Osteoblast (primary cell): ENCODE data around the gene CLNK. TPM values are rescaled to one million over a fixed set of nuclear protein-coding genes. Genes with fewer than 3 reads are reported as not detected.

Experiments used
- DNase-seq: peaks from one replicate; pipeline ENCODE4 v3.0.0; 2011; ENCODE audit warnings: low spot score, mixed read lengths; ENCODE audit not compliant: insufficient read length; ENCODE audit errors: missing footprints
- H2AFZ ChIP-seq: 2 replicates; pipeline ENCODE4 v1.6.0; 2011; ENCODE audit warnings: mild to moderate bottlenecking, low read length
- H3K27ac ChIP-seq: 2 replicates; pipeline ENCODE4 v1.5.1; 2011; ENCODE audit warnings: mild to moderate bottlenecking, low read depth, low read length, moderate library complexity
- H3K27me3 ChIP-seq: 2 replicates; pipeline ENCODE4 v1.6.0; 2012; ENCODE audit warnings: mild to moderate bottlenecking, control low read depth, inconsistent platforms, low read length, moderate library complexity; ENCODE audit not compliant: insufficient read depth
- H3K36me3 ChIP-seq: 2 replicates; pipeline ENCODE4 v1.5.1; 2011; ENCODE audit warnings: mild to moderate bottlenecking, low read length, control low read depth, moderate library complexity; ENCODE audit not compliant: insufficient read depth
- H3K4me1 ChIP-seq: 2 replicates; pipeline ENCODE4 v1.5.1; 2011; ENCODE audit warnings: mild to moderate bottlenecking, low read length, control low read depth, moderate library complexity; ENCODE audit not compliant: insufficient read depth
- H3K4me2 ChIP-seq: 2 replicates; pipeline ENCODE4 v1.6.0; 2011; ENCODE audit warnings: mild to moderate bottlenecking, low read length; ENCODE audit not compliant: insufficient read depth
- H3K4me3 ChIP-seq: fragments of 200-600 bp; sonication (generic); 3 replicates; pipeline ENCODE4 v1.5.1; 2012; ENCODE audit warnings: mild to moderate bottlenecking, low read length, inconsistent platforms; ENCODE audit not compliant: insufficient read depth
- H3K79me2 ChIP-seq: 2 replicates; pipeline ENCODE4 v1.6.0; 2012; ENCODE audit warnings: mild to moderate bottlenecking, low read length, control low read depth, inconsistent platforms; ENCODE audit not compliant: insufficient read depth
- H3K9me3 ChIP-seq: 2 replicates; pipeline ENCODE4 v1.5.1; 2011; ENCODE audit warnings: low read depth, low read length, control low read depth
- H4K20me1 ChIP-seq: 2 replicates; pipeline ENCODE4 v1.6.0; 2012; ENCODE audit warnings: mild to moderate bottlenecking, low read length, control low read depth; ENCODE audit not compliant: insufficient read depth
- total RNA-seq: library from RNA; depleted of rRNA; stranded (reverse); fragments of >200 nt; gene quantifications from 2 replicates; pipeline ENCODE4 v1.2.3, GENCODE V29; 2012
- TF ChIP-seq, protein P1 (sequence below): IDR thresholded peaks from 2 replicates; pipeline ENCODE4 v1.5.1; 2011; ENCODE audit warnings: mild to moderate bottlenecking, low read depth, low read length, moderate library complexity; ENCODE audit errors: extremely low read depth

CLNK gene
- total RNA-seq, 1 donor, result not detected

DNA sequence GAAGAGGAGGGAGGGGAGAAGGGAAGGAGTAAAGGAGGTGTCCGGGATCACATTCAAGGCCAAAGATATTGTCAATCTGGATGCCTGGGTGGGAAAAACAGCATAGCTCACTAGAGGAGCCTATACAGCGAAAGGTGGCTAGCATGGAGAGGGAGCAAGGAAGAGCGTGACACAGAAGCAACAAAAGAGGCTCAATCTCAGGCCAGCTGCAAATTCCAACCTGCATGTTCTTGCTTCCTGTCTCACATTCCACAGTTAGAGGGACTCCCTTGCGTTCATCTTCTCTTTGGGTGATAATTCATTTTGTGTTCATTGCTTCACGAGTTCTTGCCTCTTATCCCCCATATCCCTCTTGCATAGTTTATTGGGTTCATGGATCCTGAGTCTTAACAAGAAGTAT lies 3.0 kb upstream of the CLNK start:
- Histone ChIP-seq H3K79me2 (no peaks in the 10 kb centered on the region), H3K9me3 (no peaks in the 10 kb centered on the region), H3K4me2 (no peak overlapping the region), H3K4me1 (no peaks in the 10 kb centered on the region), H4K20me1 (no peaks in the 10 kb centered on the region), H3K36me3 (no peaks in the 10 kb centered on the region), H3K27me3 (no peaks in the 10 kb centered on the region), H3K4me3 (no peak overlapping the region), H3K27ac (no peak overlapping the region), H2AFZ (no peak overlapping the region)
- DNase-seq, result no peak
- TF ChIP-seq, protein P1, sequence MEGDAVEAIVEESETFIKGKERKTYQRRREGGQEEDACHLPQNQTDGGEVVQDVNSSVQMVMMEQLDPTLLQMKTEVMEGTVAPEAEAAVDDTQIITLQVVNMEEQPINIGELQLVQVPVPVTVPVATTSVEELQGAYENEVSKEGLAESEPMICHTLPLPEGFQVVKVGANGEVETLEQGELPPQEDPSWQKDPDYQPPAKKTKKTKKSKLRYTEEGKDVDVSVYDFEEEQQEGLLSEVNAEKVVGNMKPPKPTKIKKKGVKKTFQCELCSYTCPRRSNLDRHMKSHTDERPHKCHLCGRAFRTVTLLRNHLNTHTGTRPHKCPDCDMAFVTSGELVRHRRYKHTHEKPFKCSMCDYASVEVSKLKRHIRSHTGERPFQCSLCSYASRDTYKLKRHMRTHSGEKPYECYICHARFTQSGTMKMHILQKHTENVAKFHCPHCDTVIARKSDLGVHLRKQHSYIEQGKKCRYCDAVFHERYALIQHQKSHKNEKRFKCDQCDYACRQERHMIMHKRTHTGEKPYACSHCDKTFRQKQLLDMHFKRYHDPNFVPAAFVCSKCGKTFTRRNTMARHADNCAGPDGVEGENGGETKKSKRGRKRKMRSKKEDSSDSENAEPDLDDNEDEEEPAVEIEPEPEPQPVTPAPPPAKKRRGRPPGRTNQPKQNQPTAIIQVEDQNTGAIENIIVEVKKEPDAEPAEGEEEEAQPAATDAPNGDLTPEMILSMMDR, result no peak

GRCh38 chr4:10682397-10682796 lies 2.2 kb downstream of the CLNK start:
- Histone ChIP-seq H3K27me3 (no peaks in the 10 kb centered on the region), H2AFZ (no peak overlapping the region), H3K4me2 (no peak overlapping the region), H3K36me3 (no peaks in the 10 kb centered on the region), H3K4me3 (no peak overlapping the region), H3K9me3 (no peaks in the 10 kb centered on the region), H3K4me1 (no peaks in the 10 kb centered on the region), H4K20me1 (no peaks in the 10 kb centered on the region), H3K27ac (no peak overlapping the region), H3K79me2 (no peaks in the 10 kb centered on the region)
- no peak for DNase-seq
- TF ChIP-seq, protein P1, result no peak

DNA sequence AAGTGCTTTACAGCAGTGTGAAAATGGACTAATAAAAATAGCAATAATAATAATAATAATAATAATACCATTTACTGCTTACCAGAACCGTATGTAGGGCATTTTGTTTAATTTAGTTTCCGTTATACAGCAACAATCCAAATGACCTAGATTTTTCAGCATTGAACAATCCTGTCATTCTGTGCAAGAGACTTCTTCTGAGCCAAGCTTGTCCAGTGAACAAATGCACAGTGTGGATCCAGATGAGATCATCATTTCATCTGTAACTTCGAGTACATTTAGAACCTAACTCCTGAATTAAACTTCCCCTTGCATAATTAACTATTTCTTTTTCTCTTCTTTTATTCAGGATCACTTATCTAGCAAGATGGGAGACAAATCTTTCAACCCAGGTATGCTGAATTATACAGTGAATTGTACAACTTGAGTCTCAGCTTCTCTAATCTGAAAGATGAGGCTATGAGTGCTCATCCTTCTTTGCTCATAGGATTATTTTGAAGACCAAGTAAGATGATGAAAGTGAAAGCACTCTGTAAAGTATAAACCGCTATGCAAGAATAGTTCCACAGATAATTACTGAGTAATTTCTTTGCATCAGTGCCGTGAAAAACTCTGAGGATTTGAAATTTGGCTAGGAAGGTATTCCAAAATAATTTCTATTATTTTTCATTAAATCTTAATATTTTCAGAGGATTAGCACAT lies 6.6 kb downstream of the CLNK start:
- TF ChIP-seq, protein P1, result no peak

GRCh38 chr4:10673817-10674369 lies 10.7 kb downstream of the CLNK start:
- no peaks in the 10 kb centered on the region for H3K27me3 ChIP-seq

More for the DNA sequence above, 6.6 kb downstream of the CLNK start:
- Histone ChIP-seq H3K79me2 (no peaks in the 10 kb centered on the region), H4K20me1 (no peaks in the 10 kb centered on the region), H3K4me3 (no peak overlapping the region), H2AFZ (no peak overlapping the region), H3K4me1 (no peaks in the 10 kb centered on the region), H3K27me3 (no peaks in the 10 kb centered on the region), H3K36me3 (no peaks in the 10 kb centered on the region), H3K27ac (no peak overlapping the region), H3K9me3 (no peaks in the 10 kb centered on the region), H3K4me2 (no peak overlapping the region)
- DNase-seq, result no peak

More at GRCh38 chr4:10673817-10674369, 10.7 kb downstream of the CLNK start:
- H3K27ac ChIP-seq, result no peak overlapping the region
- TF ChIP-seq, protein P1, result no peak
- H3K9me3 ChIP-seq, result no peaks in the 10 kb centered on the region
- no peak overlapping the region for H3K4me2 ChIP-seq
- no peak for DNase-seq
- H4K20me1 ChIP-seq, result no peaks in the 10 kb centered on the region
- H3K36me3 ChIP-seq, result no peaks in the 10 kb centered on the region
- H3K4me3 ChIP-seq, result no peak overlapping the region
- H2AFZ ChIP-seq, result no peak overlapping the region
- H3K4me1 ChIP-seq, result no peaks in the 10 kb centered on the region
- H3K79me2 ChIP-seq, result no peaks in the 10 kb centered on the region
